GM23338 (cell line): ENCODE measurements around the gene FOXM1. TPM values are rescaled to one million over a fixed set of nuclear protein-coding genes. Genes with fewer than 3 reads are reported as not detected.

Experiments used
- ATAC-seq: fragments of 200-7000 bp; cut with Tn5 transposase; 3 replicates; pipeline ENCODE4 v1.9.1; 2020
- DNase-seq: peaks from one replicate; pipeline ENCODE4 v3.0.0-alpha.2; 2015; ENCODE audit warnings: low spot score
- H2AFZ ChIP-seq: fragments of 200-600 bp; sonication (generic); 2 replicates; pipeline ENCODE4 v1.8.0; 2016; ENCODE audit warnings: antibody characterized with exemption, mild to moderate bottlenecking, moderate library complexity
- H3F3A ChIP-seq: fragments of 200-600 bp; sonication (generic); replicated peaks from 2 replicates; pipeline ENCODE4 v1.8.0; 2017; ENCODE audit warnings: antibody characterized with exemption, mixed run types, low read depth
- H3K27ac ChIP-seq: fragments of 200-600 bp; sonication (generic); 2 replicates; pipeline ENCODE4 v1.6.1; 2016; ENCODE audit warnings: low read depth
- H3K27me3 ChIP-seq: fragments of 200-600 bp; sonication (generic); 2 replicates; pipeline ENCODE4 v1.8.0; 2016; ENCODE audit warnings: mild to moderate bottlenecking, mixed run types, moderate library complexity; ENCODE audit not compliant: insufficient read depth
- H3K36me3 ChIP-seq: fragments of 200-600 bp; sonication (generic); 2 replicates; pipeline ENCODE4 v1.8.0; 2016; ENCODE audit warnings: mild to moderate bottlenecking; ENCODE audit not compliant: insufficient read depth
- H3K4me1 ChIP-seq: fragments of 200-600 bp; sonication (generic); 2 replicates; pipeline ENCODE4 v1.8.0; 2016; ENCODE audit warnings: mild to moderate bottlenecking, moderate library complexity; ENCODE audit not compliant: insufficient read depth
- H3K4me2 ChIP-seq: fragments of 200-600 bp; sonication (generic); 2 replicates; pipeline ENCODE4 v1.7.1; 2017; ENCODE audit warnings: mixed run types
- H3K4me3 ChIP-seq: fragments of 200-600 bp; sonication (generic); 2 replicates; pipeline ENCODE4 v1.6.1; 2016; ENCODE audit warnings: mixed run types
- H3K79me2 ChIP-seq: fragments of 200-600 bp; sonication (generic); replicated peaks from 2 replicates; pipeline ENCODE4 v1.8.0; 2017; ENCODE audit warnings: mild to moderate bottlenecking; ENCODE audit not compliant: insufficient read depth
- H3K9me2 ChIP-seq: fragments of 200-600 bp; sonication (generic); 2 replicates; pipeline ENCODE4 v1.8.0; 2017; ENCODE audit not compliant: insufficient read depth
- H4K20me1 ChIP-seq: fragments of 200-600 bp; sonication (generic); replicated peaks from 2 replicates; pipeline ENCODE4 v1.8.0; 2017; ENCODE audit warnings: mild to moderate bottlenecking; ENCODE audit not compliant: insufficient read depth
- H3K27ac Mint-ChIP-seq: 2 replicates; pipeline ENCODE4 v1.8.0; 2020; ENCODE audit warnings: inconsistent platforms, mild to moderate bottlenecking, moderate library complexity, mixed read lengths
- H3K27me3 Mint-ChIP-seq: 3 replicates; pipeline ENCODE4 v1.8.0; 2022; ENCODE audit warnings: low read depth, mild to moderate bottlenecking, moderate library complexity, mixed read lengths, inconsistent platforms; ENCODE audit not compliant: insufficient read depth, poor library complexity
- H3K36me3 Mint-ChIP-seq: 3 replicates; pipeline ENCODE4 v1.8.0; 2021; ENCODE audit warnings: low read depth, mild to moderate bottlenecking, inconsistent platforms, moderate library complexity, mixed read lengths
- H3K4me1 Mint-ChIP-seq: 3 replicates; pipeline ENCODE4 v1.8.0; 2020; ENCODE audit warnings: mild to moderate bottlenecking, inconsistent platforms, mixed read lengths
- H3K4me3 Mint-ChIP-seq: 3 replicates; pipeline ENCODE4 v1.8.0; 2021; ENCODE audit warnings: moderate library complexity, mild to moderate bottlenecking, inconsistent platforms, mixed read lengths
- H3K9me3 Mint-ChIP-seq: 3 replicates; pipeline ENCODE4 v1.8.0; 2020; ENCODE audit warnings: moderate library complexity, mild to moderate bottlenecking, inconsistent platforms, mixed read lengths
- CREB1 ChIP-seq: fragments of 250-450 bp; sonication (Bioruptor Pico); IDR thresholded peaks from 2 replicates; pipeline ENCODE4 v1.5.0; 2020; ENCODE audit warnings: low read depth, mild to moderate bottlenecking, moderate library complexity
- EZH2 ChIP-seq: fragments of 200-600 bp; sonication (generic); IDR thresholded peaks from one replicate; pipeline ENCODE4 v1.8.0; 2017; ENCODE audit warnings: antibody characterized with exemption, mild to moderate bottlenecking, low read depth; ENCODE audit not compliant: unreplicated experiment
- NANOG ChIP-seq: IDR thresholded peaks from 2 replicates; pipeline ENCODE4 v1.6.1; 2016; ENCODE audit warnings: antibody characterized with exemption, borderline replicate concordance
- ZNF331 ChIP-seq: fragments of 250-450 bp; sonication (Bioruptor Pico); IDR thresholded peaks from 2 replicates; pipeline ENCODE4 v1.5.0; 2020; ENCODE audit warnings: low read depth, mild to moderate bottlenecking, moderate library complexity
- polyA plus RNA-seq: library from polyadenylated mRNA; unstranded; fragments of >200 nt; fragmentation: Nextera tagmentation; extraction: Ambion mirVana; gene quantifications from 2 replicates; pipeline ENCODE4 v1.2.1, GENCODE V29; 2016
- total RNA-seq: library from RNA; depleted of rRNA; stranded (reverse); fragments of >200 nt; shearing (Covaris generic); gene quantifications from 2 replicates; pipeline ENCODE4 v1.2.3, GENCODE V29; 2014
- TF ChIP-seq, protein P1 (sequence below): fragments of 250-450 bp; sonication (Bioruptor Pico); IDR thresholded peaks from 2 replicates; pipeline ENCODE4 v1.5.0; 2020; ENCODE audit warnings: mild to moderate bottlenecking, moderate library complexity
- TF ChIP-seq, protein P2 (sequence below): IDR thresholded peaks from 2 replicates; pipeline ENCODE4 v1.6.1; 2016; ENCODE audit warnings: antibody characterized with exemption

The FOXM1 gene
- total and polyA plus RNA-seq, 2 experiments from 2014 or later, result 31.0 to 98.1 TPM

DNA sequence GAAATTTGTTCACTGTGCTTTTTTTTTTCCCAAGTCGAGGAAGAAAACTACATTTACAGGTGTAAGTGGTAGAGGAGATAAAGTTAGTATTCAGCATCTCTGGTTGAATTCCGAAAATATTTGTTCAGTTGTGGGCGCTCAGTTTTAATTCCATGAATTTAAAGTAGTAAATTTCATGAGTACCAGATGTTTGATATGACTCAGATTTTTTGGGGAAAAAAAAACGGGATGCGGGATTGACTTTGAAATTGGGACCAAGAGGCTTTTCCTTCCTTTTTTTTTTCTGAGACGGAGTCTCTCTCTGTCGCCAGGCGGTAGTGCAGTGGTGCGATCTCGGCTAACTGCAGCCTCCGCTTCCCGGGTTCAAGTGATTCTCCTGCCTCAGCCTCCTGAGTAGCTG is 15.3 kb upstream of the FOXM1 start (continued):
- TF ChIP-seq ZNF331 (CRISPR knock-in tag) (no peak), NANOG (no peak), CREB1 (no peak)

DNA sequence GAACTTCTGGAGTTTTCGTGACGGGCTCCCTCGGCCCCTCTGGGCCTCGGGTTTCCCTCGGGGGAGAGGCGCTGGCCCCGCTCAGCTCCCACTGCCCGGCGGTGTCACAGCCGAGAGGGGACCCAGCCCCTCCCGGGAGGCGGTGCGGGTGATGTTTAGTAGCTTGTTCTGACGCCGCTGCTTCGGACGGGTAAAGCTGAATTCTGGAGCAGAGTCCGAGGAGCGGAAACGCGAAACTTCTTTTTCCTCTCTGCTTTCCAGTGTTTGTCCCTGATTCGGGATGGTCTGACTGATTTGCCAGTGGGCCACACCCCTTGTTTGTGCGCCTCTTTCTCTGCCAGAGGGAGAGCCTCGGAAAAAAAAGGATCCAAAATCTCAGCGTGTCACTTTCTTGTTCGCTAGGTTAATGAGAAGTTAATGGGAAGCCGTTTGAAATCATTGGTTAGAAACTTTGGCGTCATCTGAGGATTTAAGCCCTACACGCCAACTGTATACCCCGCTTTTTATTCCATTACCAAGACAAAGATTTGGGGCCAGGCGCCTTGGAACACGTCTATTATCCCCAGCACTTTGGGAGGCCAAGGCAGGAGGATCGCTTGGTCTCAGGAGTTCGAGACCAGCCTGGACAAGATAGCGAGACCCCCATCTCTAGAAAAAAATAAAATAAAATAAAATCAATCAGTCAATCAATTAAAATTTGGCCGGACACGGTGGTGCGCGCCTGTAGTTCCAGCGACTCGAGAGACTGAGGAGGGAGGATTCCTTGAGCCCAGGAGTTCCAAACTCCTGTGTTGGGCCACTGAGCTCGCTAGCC is 14.5 kb upstream of the FOXM1 start:
- Mint-ChIP-seq H3K27ac (peak overlapping the region; percentile 71), H3K4me3 (peak overlapping the region; percentile 91), H3K36me3 (peaks cover 27% of the 10 kb centered on the region), H3K27me3 (peaks cover 19% of the 10 kb centered on the region), H3K4me1 (peaks cover 16% of the 10 kb centered on the region), H3K9me3 (peaks cover 3% of the 10 kb centered on the region; the same call in 1 of the 3 replicates)
- Histone ChIP-seq H3K27me3 (no peaks in the 10 kb centered on the region), H3K4me1 (peaks cover 3% of the 10 kb centered on the region), H3K4me3 (peak overlapping the region; percentile 90), H2AFZ (peak overlapping the region; percentile 95), H3K36me3 (peaks cover 20% of the 10 kb centered on the region), H3F3A (peaks cover 21% of the 10 kb centered on the region), H3K27ac (peak overlapping the region; percentile 46; the same call in 1 of the 2 replicates), H3K79me2 (peaks cover 28% of the 10 kb centered on the region), H3K9me2 (no peaks in the 10 kb centered on the region), H3K4me2 (peak overlapping the region; percentile 90), H4K20me1 (peaks cover 17% of the 10 kb centered on the region; the same call in 1 of the 2 replicates)
- peak; percentile 50 for ATAC-seq
- peak; percentile 79 for DNase-seq
- no peak for TF ChIP-seq ZNF331 (CRISPR knock-in tag)
- TF ChIP-seq EZH2, result no peak
- TF ChIP-seq, protein P1, sequence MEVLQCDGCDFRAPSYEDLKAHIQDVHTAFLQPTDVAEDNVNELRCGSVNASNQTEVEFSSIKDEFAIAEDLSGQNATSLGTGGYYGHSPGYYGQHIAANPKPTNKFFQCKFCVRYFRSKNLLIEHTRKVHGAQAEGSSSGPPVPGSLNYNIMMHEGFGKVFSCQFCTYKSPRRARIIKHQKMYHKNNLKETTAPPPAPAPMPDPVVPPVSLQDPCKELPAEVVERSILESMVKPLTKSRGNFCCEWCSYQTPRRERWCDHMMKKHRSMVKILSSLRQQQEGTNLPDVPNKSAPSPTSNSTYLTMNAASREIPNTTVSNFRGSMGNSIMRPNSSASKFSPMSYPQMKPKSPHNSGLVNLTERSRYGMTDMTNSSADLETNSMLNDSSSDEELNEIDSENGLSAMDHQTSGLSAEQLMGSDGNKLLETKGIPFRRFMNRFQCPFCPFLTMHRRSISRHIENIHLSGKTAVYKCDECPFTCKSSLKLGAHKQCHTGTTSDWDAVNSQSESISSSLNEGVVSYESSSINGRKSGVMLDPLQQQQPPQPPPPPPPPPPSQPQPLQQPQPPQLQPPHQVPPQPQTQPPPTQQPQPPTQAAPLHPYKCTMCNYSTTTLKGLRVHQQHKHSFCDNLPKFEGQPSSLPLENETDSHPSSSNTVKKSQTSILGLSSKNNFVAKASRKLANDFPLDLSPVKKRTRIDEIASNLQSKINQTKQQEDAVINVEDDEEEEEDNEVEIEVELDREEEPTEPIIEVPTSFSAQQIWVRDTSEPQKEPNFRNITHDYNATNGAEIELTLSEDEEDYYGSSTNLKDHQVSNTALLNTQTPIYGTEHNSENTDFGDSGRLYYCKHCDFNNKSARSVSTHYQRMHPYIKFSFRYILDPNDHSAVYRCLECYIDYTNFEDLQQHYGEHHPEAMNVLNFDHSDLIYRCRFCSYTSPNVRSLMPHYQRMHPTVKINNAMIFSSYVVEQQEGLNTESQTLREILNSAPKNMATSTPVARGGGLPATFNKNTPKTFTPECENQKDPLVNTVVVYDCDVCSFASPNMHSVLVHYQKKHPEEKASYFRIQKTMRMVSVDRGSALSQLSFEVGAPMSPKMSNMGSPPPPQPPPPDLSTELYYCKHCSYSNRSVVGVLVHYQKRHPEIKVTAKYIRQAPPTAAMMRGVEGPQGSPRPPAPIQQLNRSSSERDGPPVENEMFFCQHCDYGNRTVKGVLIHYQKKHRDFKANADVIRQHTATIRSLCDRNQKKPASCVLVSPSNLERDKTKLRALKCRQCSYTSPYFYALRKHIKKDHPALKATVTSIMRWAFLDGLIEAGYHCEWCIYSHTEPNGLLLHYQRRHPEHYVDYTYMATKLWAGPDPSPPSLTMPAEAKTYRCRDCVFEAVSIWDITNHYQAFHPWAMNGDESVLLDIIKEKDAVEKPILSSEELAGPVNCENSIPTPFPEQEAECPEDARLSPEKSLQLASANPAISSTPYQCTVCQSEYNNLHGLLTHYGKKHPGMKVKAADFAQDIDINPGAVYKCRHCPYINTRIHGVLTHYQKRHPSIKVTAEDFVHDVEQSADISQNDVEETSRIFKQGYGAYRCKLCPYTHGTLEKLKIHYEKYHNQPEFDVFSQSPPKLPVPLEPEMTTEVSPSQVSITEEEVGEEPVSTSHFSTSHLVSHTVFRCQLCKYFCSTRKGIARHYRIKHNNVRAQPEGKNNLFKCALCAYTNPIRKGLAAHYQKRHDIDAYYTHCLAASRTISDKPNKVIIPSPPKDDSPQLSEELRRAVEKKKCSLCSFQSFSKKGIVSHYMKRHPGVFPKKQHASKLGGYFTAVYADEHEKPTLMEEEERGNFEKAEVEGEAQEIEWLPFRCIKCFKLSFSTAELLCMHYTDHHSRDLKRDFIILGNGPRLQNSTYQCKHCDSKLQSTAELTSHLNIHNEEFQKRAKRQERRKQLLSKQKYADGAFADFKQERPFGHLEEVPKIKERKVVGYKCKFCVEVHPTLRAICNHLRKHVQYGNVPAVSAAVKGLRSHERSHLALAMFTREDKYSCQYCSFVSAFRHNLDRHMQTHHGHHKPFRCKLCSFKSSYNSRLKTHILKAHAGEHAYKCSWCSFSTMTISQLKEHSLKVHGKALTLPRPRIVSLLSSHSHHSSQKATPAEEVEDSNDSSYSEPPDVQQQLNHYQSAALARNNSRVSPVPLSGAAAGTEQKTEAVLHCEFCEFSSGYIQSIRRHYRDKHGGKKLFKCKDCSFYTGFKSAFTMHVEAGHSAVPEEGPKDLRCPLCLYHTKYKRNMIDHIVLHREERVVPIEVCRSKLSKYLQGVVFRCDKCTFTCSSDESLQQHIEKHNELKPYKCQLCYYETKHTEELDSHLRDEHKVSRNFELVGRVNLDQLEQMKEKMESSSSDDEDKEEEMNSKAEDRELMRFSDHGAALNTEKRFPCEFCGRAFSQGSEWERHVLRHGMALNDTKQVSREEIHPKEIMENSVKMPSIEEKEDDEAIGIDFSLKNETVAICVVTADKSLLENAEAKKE (CRISPR knock-in tag), result no peak
- TF ChIP-seq, protein P2, sequence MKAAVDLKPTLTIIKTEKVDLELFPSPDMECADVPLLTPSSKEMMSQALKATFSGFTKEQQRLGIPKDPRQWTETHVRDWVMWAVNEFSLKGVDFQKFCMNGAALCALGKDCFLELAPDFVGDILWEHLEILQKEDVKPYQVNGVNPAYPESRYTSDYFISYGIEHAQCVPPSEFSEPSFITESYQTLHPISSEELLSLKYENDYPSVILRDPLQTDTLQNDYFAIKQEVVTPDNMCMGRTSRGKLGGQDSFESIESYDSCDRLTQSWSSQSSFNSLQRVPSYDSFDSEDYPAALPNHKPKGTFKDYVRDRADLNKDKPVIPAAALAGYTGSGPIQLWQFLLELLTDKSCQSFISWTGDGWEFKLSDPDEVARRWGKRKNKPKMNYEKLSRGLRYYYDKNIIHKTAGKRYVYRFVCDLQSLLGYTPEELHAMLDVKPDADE, result no peak
- no peak for TF ChIP-seq NANOG
